Measurements from ENCODE around the gene KCNH5. TPM values are rescaled to one million over a fixed set of nuclear protein-coding genes. Genes with fewer than 3 reads are reported as not detected.

KCNH5 gene
- total RNA-seq, 4 donors from 2014 or later: not detected

GRCh38 chr14:63032076-63032475 lies 13.2 kb downstream of the KCNH5 start:
- intact Hi-C loops (cut with DNase I; ENCODE audit: low total_unique reads): no loop called here
- TF ChIP-seq CTCF (IDR thresholded peaks at IDR 0.05 in 4 of 5, conservative IDR thresholded peaks at IDR 0.05 in 1 of 5): no peak
- TF ChIP-seq POLR2A (IDR thresholded peaks at IDR 0.05): no peak
- Histone ChIP-seq H3K9me3 (no peaks in the 10 kb centered on the region), H3K4me1 (no peaks in the 10 kb centered on the region), H3K36me3 (no peaks in the 10 kb centered on the region), H3K27ac (no peak overlapping the region), H3K4me3 (no peak overlapping the region), H3K27me3 (no peaks in the 10 kb centered on the region)
- DNase-seq: no peak
- in situ Hi-C loops (cut with MboI; ENCODE audit: low sequenced_read_pairs in 4 of 4): no loop called here
- ATAC-seq: no peak

DNA sequence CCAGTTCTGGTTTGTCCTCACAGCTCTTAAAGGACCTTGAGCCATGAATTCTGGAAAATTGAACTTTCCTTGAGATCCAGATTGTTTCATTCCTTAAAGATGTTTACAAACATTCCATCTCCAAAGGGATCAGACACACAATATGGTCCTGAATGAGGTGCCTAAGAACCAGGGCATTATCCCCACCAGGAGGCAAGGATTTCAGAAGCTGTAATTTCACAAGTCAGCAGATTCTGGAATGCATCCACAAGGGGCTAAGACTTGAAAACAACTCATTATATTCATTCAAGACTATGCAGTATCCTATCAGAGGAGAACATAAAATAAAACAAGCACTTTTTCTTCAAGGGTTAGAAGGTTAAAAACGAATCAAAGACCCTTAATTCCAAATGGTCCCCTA lies 15.1 kb downstream of the KCNH5 start:
- ATAC-seq (no peak), DNase-seq (no peak)
- Histone ChIP-seq H3K27me3 (no peaks in the 10 kb centered on the region), H3K4me1 (no peaks in the 10 kb centered on the region), H3K4me3 (no peak overlapping the region), H3K36me3 (no peaks in the 10 kb centered on the region), H3K27ac (no peak overlapping the region), H3K9me3 (no peaks in the 10 kb centered on the region)
- TF ChIP-seq POLR2A (IDR thresholded peaks at IDR 0.05): no peak
- no peak for TF ChIP-seq CTCF (IDR thresholded peaks at IDR 0.05 in 4 of 5, conservative IDR thresholded peaks at IDR 0.05 in 1 of 5)
- in situ Hi-C loops (cut with MboI; ENCODE audit: low sequenced_read_pairs in 4 of 4) (no loop called here), intact Hi-C loops (cut with DNase I; ENCODE audit: low total_unique reads) (no loop called here)

- no peak for TF ChIP-seq POLR2A (IDR thresholded peaks at IDR 0.05)
- no peak for TF ChIP-seq CTCF (IDR thresholded peaks at IDR 0.05 in 4 of 5, conservative IDR thresholded peaks at IDR 0.05 in 1 of 5)
- intact Hi-C loops (cut with DNase I; ENCODE audit: low total_unique reads) (no loop called here), in situ Hi-C loops (cut with MboI; ENCODE audit: low sequenced_read_pairs in 4 of 4) (no loop called here)
- Histone ChIP-seq H3K9me3 (no peaks in the 10 kb centered on the region), H3K27me3 (no peaks in the 10 kb centered on the region), H3K36me3 (no peaks in the 10 kb centered on the region), H3K27ac (no peak overlapping the region), H3K4me1 (no peaks in the 10 kb centered on the region), H3K4me3 (no peak overlapping the region)
- no peak for DNase-seq
- ATAC-seq: no peak
These were observed 17.5 kb downstream of the KCNH5 start for GRCh38 chr14:63027719-63028118.

GRCh38 chr14:63026491-63026890 lies 18.8 kb downstream of the KCNH5 start:
- ATAC-seq (no peak), DNase-seq (no peak)
- H3K9me3 ChIP-seq: no peaks in the 10 kb centered on the region
- no peaks in the 10 kb centered on the region for H3K36me3 ChIP-seq
- no peak overlapping the region for H3K27ac ChIP-seq
- H3K4me1 ChIP-seq: no peaks in the 10 kb centered on the region
- no peak for TF ChIP-seq CTCF (IDR thresholded peaks at IDR 0.05 in 4 of 5, conservative IDR thresholded peaks at IDR 0.05 in 1 of 5)
- TF ChIP-seq POLR2A (IDR thresholded peaks at IDR 0.05): no peak
- no peak overlapping the region for H3K4me3 ChIP-seq
- intact Hi-C loops (cut with DNase I; ENCODE audit: low total_unique reads): no loop called here
- H3K27me3 ChIP-seq: no peaks in the 10 kb centered on the region
- in situ Hi-C loops (cut with MboI; ENCODE audit: low sequenced_read_pairs in 4 of 4): no loop called here

- no peak for ATAC-seq
- no peak overlapping the region for H3K4me3 ChIP-seq
- no peak for TF ChIP-seq CTCF (IDR thresholded peaks at IDR 0.05 in 4 of 5, conservative IDR thresholded peaks at IDR 0.05 in 1 of 5)
- no peak for TF ChIP-seq POLR2A (IDR thresholded peaks at IDR 0.05)
- H3K4me1 ChIP-seq: no peaks in the 10 kb centered on the region
- no peaks in the 10 kb centered on the region for H3K27me3 ChIP-seq
- no peak for DNase-seq
- H3K9me3 ChIP-seq: no peaks in the 10 kb centered on the region
- in situ Hi-C loops (cut with MboI; ENCODE audit: low sequenced_read_pairs in 4 of 4): no loop called here
- H3K27ac ChIP-seq: no peak overlapping the region
- intact Hi-C loops (cut with DNase I; ENCODE audit: low total_unique reads): no loop called here
- H3K36me3 ChIP-seq: no peaks in the 10 kb centered on the region
These were observed 30.6 kb downstream of the KCNH5 start for GRCh38 chr14:63014621-63015020.

All from gastrocnemius medialis (tissue), 4 donors.